SK-N-SH (cell line): ENCODE data around the gene TAOK2. TPM values are rescaled to one million over a fixed set of nuclear protein-coding genes. Genes with fewer than 3 reads are reported as not detected.

Source experiments
- CTCF ChIA-PET: fragments of 300-600, 350-600 bp; formaldehyde crosslinking; extraction: SDS; loops from one replicate; lab custom pipeline; 2021; lab: Yijun Ruan, JAX
- POLR2A ChIA-PET: fragments of 350-600 bp; sonication (Branson Sonifier 250); formaldehyde crosslinking; extraction: SDS; loops from one replicate; lab custom pipeline; 2020; ENCODE audit warnings: antibody characterized with exemption, inconsistent platforms; lab: Yijun Ruan, JAX
- DNase-seq: peaks from one replicate; pipeline ENCODE4 v3.0.0; 2012
- H2AFZ ChIP-seq: fragments of 200-600 bp; sonication (generic); 2 replicates; pipeline ENCODE4 v1.8.1; 2016; ENCODE audit warnings: antibody characterized with exemption, mild to moderate bottlenecking, low read depth
- H3F3A ChIP-seq: fragments of 200-600 bp; sonication (generic); replicated peaks from 2 replicates; pipeline ENCODE3; 2016; ENCODE audit warnings: antibody characterized with exemption, mild to moderate bottlenecking; ENCODE audit not compliant: insufficient read depth
- H3K27ac ChIP-seq, 2 experiments: fragments of 200-500 bp in 1 of 2; fragments of 200-600 bp in 1 of 2; sonication (Bioruptor generic) in 1 of 2; sonication (generic), shearing (Covaris generic) in 1 of 2; 2 replicates each; pipeline versions ENCODE4 v1.5.1 to v1.6.1; 2014 to 2016; ENCODE audit warnings: low read depth in 2 of 2, inconsistent platforms in 1 of 2, low read length in 1 of 2, mild to moderate bottlenecking in 1 of 2, mixed read lengths in 1 of 2
- H3K27me3 ChIP-seq: fragments of 200-600 bp; sonication (generic), shearing (Covaris generic); 2 replicates; pipeline ENCODE4 v1.6.1; 2016; ENCODE audit warnings: mixed run types; ENCODE audit not compliant: insufficient read depth
- H3K36me3 ChIP-seq, 2 experiments: fragments of 200-500 bp in 1 of 2; fragments of 200-600 bp in 1 of 2; sonication (Bioruptor generic) in 1 of 2; sonication (generic) in 1 of 2; replicated peaks in 1 of 2; 2 replicates each; pipeline versions ENCODE3 to v1.5.1; 2014 to 2016; ENCODE audit warnings: low read length in 1 of 2, mild to moderate bottlenecking in 1 of 2; ENCODE audit not compliant: insufficient read depth in 2 of 2, control insufficient read depth in 1 of 2
- H3K4me1 ChIP-seq, 2 experiments: fragments of 200-500 bp in 1 of 2; fragments of 200-600 bp in 1 of 2; sonication (Bioruptor generic) in 1 of 2; sonication (generic), shearing (Covaris generic) in 1 of 2; 2 replicates each; pipeline versions ENCODE4 v1.5.1 to v1.6.1; 2014 to 2016; ENCODE audit warnings: low read depth in 1 of 2, low read length in 1 of 2, mixed run types in 1 of 2; ENCODE audit not compliant: insufficient read depth in 2 of 2, control insufficient read depth in 1 of 2
- H3K4me2 ChIP-seq: fragments of 200-600 bp; sonication (generic), shearing (Covaris generic); 2 replicates; pipeline ENCODE4 v1.6.1; 2017; ENCODE audit warnings: mixed run types
- H3K4me3 ChIP-seq, 2 experiments: fragments of 200-500 bp in 1 of 2; fragments of 200-600 bp in 1 of 2; sonication (Bioruptor generic) in 1 of 2; sonication (generic), shearing (Covaris generic) in 1 of 2; 2 replicates each; pipeline versions ENCODE4 v1.5.1 to v1.8.1; 2014 to 2016; ENCODE audit warnings: low read depth in 2 of 2, inconsistent platforms in 1 of 2, low read length in 1 of 2, mild to moderate bottlenecking in 1 of 2, mixed read lengths in 1 of 2, moderate library complexity in 1 of 2
- H3K79me2 ChIP-seq: fragments of 200-600 bp; sonication (generic); 2 replicates; pipeline ENCODE4 v1.8.1; 2017; ENCODE audit warnings: mild to moderate bottlenecking; ENCODE audit not compliant: insufficient read depth
- H3K9ac ChIP-seq: fragments of 200-600 bp; sonication (generic); 2 replicates; pipeline ENCODE4 v1.6.1; 2017; ENCODE audit warnings: mixed run types
- H3K9me2 ChIP-seq: fragments of 200-600 bp; sonication (generic); 2 replicates; pipeline ENCODE4 v1.6.1; 2017; ENCODE audit warnings: mixed run types
- H3K9me3 ChIP-seq: fragments of 200-600 bp; sonication (generic); 2 replicates; pipeline ENCODE4 v1.6.1; 2017; ENCODE audit warnings: mixed run types, mild to moderate bottlenecking, moderate library complexity
- H4K20me1 ChIP-seq: fragments of 200-600 bp; sonication (generic); 2 replicates; pipeline ENCODE4 v1.6.1; 2017; ENCODE audit warnings: mild to moderate bottlenecking, mixed run types; ENCODE audit not compliant: insufficient read depth
- ELF1 ChIP-seq: IDR thresholded peaks from 2 replicates; pipeline ENCODE4 v1.4.0; 2012
- GATA2 ChIP-seq: sonication (generic); formaldehyde crosslinking; IDR thresholded peaks from 2 replicates; pipeline ENCODE4 v1.5.0; 2020; ENCODE audit warnings: mild to moderate bottlenecking, missing genetic modification reagents
- NRF1 ChIP-seq: IDR thresholded peaks from 2 replicates; pipeline ENCODE4 v1.6.1; 2012; ENCODE audit warnings: low read depth, mild to moderate bottlenecking, low read length
- RAD21 ChIP-seq: IDR thresholded peaks from 2 replicates; pipeline ENCODE4 v1.6.1; 2012; ENCODE audit warnings: mild to moderate bottlenecking, low read length
- RCOR1 ChIP-seq: fragments of 150-350 bp; IDR thresholded peaks from 2 replicates; pipeline ENCODE4 v1.6.1; 2017; ENCODE audit warnings: antibody characterized with exemption, low read length
- REST ChIP-seq: IDR thresholded peaks from 2 replicates; pipeline ENCODE4 v1.6.1; 2012; ENCODE audit warnings: mild to moderate bottlenecking, low read depth, low read length, moderate library complexity
- ZBTB33 ChIP-seq: IDR thresholded peaks from 2 replicates; pipeline ENCODE4 v1.4.0; 2012; ENCODE audit warnings: low read depth, borderline replicate concordance
- WGBS: methylation state at CpG from one replicate; pipeline ENCODE4 v1.1.6; 2017; ENCODE audit warnings: low lambda C conversion rate; 5-methylcytosine and 5-hydroxymethylcytosine counted together
- polyA plus RNA-seq, 3 experiments: library from polyadenylated mRNA; depleted of rRNA; stranded (reverse); fragments of >200 nt; gene quantifications; 2 replicates each; pipeline ENCODE4 v1.2.3, GENCODE V29; 2012
- TF ChIP-seq, protein P1 (sequence below): fragments of 150-350 bp; IDR thresholded peaks from 2 replicates; pipeline ENCODE4 v1.6.1; 2017; ENCODE audit warnings: antibody characterized with exemption, low read length, low read depth, borderline replicate concordance
- TF ChIP-seq, protein P2 (sequence below): fragments of 200-600 bp; sonication (generic); IDR thresholded peaks from 2 replicates; pipeline ENCODE4 v1.6.1; 2017; ENCODE audit warnings: antibody characterized with exemption, mild to moderate bottlenecking, moderate library complexity
- TF ChIP-seq, protein P3 (sequence below): IDR thresholded peaks from 2 replicates; pipeline ENCODE4 v1.4.0; 2012; ENCODE audit warnings: low read depth, borderline replicate concordance

The TAOK2 gene
- polyA plus RNA-seq, 1 of the 3 experiments (the other 2 are of a cell fraction) = 21.9 TPM

DNA sequence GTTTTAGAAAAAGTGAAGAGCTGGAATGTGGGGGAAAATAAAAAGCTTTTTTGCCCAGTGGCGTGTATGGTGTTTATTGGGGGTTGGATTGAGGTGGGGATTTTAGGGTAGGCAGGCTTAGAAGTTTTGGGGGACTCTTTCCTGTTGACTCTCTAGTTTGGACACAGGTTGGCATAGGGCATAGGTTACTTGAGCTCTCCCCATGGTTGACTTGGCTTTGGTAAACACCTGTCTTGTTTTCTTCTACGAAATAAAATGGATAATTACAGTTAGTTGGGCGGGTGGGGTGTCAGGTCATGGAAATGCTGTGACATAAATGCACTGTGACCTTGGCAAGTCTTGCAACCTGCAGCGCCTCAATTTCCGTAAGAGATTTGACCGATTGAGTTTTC is 680 bp upstream of the TAOK2 start:
- no peak for TF ChIP-seq RCOR1
- TF ChIP-seq ZBTB33 = no peak
- TF ChIP-seq RAD21 = no peak
- no peak for TF ChIP-seq NRF1
- TF ChIP-seq ELF1 = no peak
- TF ChIP-seq, protein P1, sequence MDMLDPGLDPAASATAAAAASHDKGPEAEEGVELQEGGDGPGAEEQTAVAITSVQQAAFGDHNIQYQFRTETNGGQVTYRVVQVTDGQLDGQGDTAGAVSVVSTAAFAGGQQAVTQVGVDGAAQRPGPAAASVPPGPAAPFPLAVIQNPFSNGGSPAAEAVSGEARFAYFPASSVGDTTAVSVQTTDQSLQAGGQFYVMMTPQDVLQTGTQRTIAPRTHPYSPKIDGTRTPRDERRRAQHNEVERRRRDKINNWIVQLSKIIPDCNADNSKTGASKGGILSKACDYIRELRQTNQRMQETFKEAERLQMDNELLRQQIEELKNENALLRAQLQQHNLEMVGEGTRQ = no peak
- TF ChIP-seq, protein P2, sequence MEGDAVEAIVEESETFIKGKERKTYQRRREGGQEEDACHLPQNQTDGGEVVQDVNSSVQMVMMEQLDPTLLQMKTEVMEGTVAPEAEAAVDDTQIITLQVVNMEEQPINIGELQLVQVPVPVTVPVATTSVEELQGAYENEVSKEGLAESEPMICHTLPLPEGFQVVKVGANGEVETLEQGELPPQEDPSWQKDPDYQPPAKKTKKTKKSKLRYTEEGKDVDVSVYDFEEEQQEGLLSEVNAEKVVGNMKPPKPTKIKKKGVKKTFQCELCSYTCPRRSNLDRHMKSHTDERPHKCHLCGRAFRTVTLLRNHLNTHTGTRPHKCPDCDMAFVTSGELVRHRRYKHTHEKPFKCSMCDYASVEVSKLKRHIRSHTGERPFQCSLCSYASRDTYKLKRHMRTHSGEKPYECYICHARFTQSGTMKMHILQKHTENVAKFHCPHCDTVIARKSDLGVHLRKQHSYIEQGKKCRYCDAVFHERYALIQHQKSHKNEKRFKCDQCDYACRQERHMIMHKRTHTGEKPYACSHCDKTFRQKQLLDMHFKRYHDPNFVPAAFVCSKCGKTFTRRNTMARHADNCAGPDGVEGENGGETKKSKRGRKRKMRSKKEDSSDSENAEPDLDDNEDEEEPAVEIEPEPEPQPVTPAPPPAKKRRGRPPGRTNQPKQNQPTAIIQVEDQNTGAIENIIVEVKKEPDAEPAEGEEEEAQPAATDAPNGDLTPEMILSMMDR = no peak
- no peak for TF ChIP-seq GATA2 (CRISPR knock-in tag)
- no peak for TF ChIP-seq REST
- TF ChIP-seq, protein P3, sequence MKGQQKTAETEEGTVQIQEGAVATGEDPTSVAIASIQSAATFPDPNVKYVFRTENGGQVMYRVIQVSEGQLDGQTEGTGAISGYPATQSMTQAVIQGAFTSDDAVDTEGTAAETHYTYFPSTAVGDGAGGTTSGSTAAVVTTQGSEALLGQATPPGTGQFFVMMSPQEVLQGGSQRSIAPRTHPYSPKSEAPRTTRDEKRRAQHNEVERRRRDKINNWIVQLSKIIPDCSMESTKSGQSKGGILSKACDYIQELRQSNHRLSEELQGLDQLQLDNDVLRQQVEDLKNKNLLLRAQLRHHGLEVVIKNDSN = no peak
- TF ChIP-seq, all 33 proteins: peak for 0
- CTCF ChIA-PET = interaction anchor here (0.9 to 8.2 kb wide), 9 partner anchors 33 to 183 kb away, joined by 3 to 41 read pairs (median 4); partner anchors contain the start of genes CDIPT, KIF22, PAGR1 and TLCD3B

More for the DNA sequence above, 680 bp upstream of the TAOK2 start:
- Histone ChIP-seq H3K4me3 (no peak overlapping the region; a peak in 1 of 4 replicates), H3K9me2 (no peaks in the 10 kb centered on the region), H3F3A (peaks cover 11% of the 10 kb centered on the region), H3K27ac (peak overlapping the region in 1 of 2 experiments; percentile 54; a peak in 2 of 4 replicates), H3K4me1 (peaks cover 20 to 25% of the 10 kb centered on the region in 2 experiments; a peak in 3 of 4 replicates), H4K20me1 (peaks cover 36% of the 10 kb centered on the region), H3K4me2 (no peak overlapping the region), H3K27me3 (no peaks in the 10 kb centered on the region), H3K9ac (no peak overlapping the region), H3K79me2 (peaks cover 43% of the 10 kb centered on the region), H3K36me3 (peaks cover 17 to 20% of the 10 kb centered on the region in 2 experiments), H3K9me3 (no peaks in the 10 kb centered on the region), H2AFZ (peak overlapping the region; percentile 20; the same call in 1 of the 2 replicates)
- no peak for DNase-seq
- 67% methylated on average over 5 of the region's 6 CpGs for WGBS
- POLR2A ChIA-PET = interaction anchor here (0.6 to 1.6 kb wide), 9 partner anchors 11 to 91 kb away, joined by 3 to 10 read pairs (median 3); partner anchors contain the start of genes ASPHD1, HIRIP3, KCTD13 and SEZ6L2
